Tibial artery (tissue), 4 donors: Measurements from ENCODE around the gene ART5.

Source experiments
- DNase-seq, 2 donors: peaks; one replicate each; pipeline ENCODE4 v3.0.0-alpha.2; 2019
- H3K27ac ChIP-seq, 2 donors: fragments of 200-600 bp; sonication (generic) in 1 of 2; 1 replicate in 1 of 2; 2 replicates in 1 of 2; pipeline ENCODE4 v1.5.1; 2018 to 2019; ENCODE audit warnings: mild to moderate bottlenecking in 1 of 2
- H3K27me3 ChIP-seq, 2 donors: fragments of 200-600 bp; sonication (generic) in 1 of 2; one replicate each; pipeline versions ENCODE4 v1.5.1 to v1.6.0; 2016 to 2019
- H3K36me3 ChIP-seq, 3 donors: fragments of 200-600 bp; sonication (generic) in 2 of 3; one replicate each; pipeline ENCODE4 v1.5.1; 2016 to 2019; ENCODE audit warnings: mild to moderate bottlenecking in 2 of 3
- H3K4me1 ChIP-seq, 4 donors: fragments of 200-600 bp; sonication (generic) in 2 of 4; 1 replicate in 3 of 4; 2 replicates in 1 of 4; pipeline ENCODE4 v1.5.1; 2016 to 2019
- H3K4me3 ChIP-seq, 2 donors: fragments of 200-600 bp; sonication (generic) in 1 of 2; 1 replicate in 1 of 2; 2 replicates in 1 of 2; pipeline ENCODE4 v1.5.1; 2018 to 2019; ENCODE audit warnings: mild to moderate bottlenecking in 2 of 2
- H3K9me3 ChIP-seq, 3 donors: fragments of 200-600 bp; sonication (generic) in 1 of 3; one replicate each; pipeline ENCODE4 v1.5.1; 2016 to 2019
- CTCF ChIP-seq, 2 experiments: fragments of 200-600 bp in 1 of 2; fragments of 450-650 bp in 1 of 2; IDR thresholded peaks; one replicate each; pipeline ENCODE4 v1.5.1; 2017 to 2019; ENCODE audit warnings: antibody characterized with exemption in 2 of 2, mild to moderate bottlenecking in 1 of 2, moderate library complexity in 1 of 2
- intact Hi-C: fragments of 100-400 bp; cut with DNase I; formaldehyde crosslinking; loops from one replicate; pipeline ENCODE4 v1.15.0; 2023; ENCODE audit warnings: low total_unique reads

Gene ART5

GRCh38 chr11:3642071-3642951 lies 519 bp upstream of the ART5 start:
- peak overlapping the region; percentile 46 to 62 for H3K4me3 ChIP-seq
- peak; percentile 75 to 76 for DNase-seq
- H3K27ac ChIP-seq, result peak overlapping the region; percentile 10 to 39
- peaks cover 0 to 19% (median 17%) of the 10 kb centered on the region in 4 donors for H3K4me1 ChIP-seq
- TF ChIP-seq CTCF (IDR thresholded peaks at IDR 0.05), result no peak
- intact Hi-C loops, result no loop called here
- no peaks in the 10 kb centered on the region for H3K36me3 ChIP-seq
- peaks cover 0 to 19% of the 10 kb centered on the region in 2 donors for H3K27me3 ChIP-seq
- no peaks in the 10 kb centered on the region for H3K9me3 ChIP-seq

GRCh38 chr11:3641191-3641590 lies 601 bp downstream of the ART5 start:
- no peaks in the 10 kb centered on the region for H3K36me3 ChIP-seq
- no peak for DNase-seq
- H3K4me3 ChIP-seq, result no peak overlapping the region
- no peak overlapping the region for H3K27ac ChIP-seq
- H3K4me1 ChIP-seq, result peaks cover 0 to 19% (median 17%) of the 10 kb centered on the region in 4 donors
- no peak for TF ChIP-seq CTCF (IDR thresholded peaks at IDR 0.05)
- peaks cover 0 to 12% of the 10 kb centered on the region in 2 donors for H3K27me3 ChIP-seq
- intact Hi-C loops, result no loop called here
- no peaks in the 10 kb centered on the region for H3K9me3 ChIP-seq

GRCh38 chr11:3639841-3640240 lies 2.0 kb downstream of the ART5 start:
- TF ChIP-seq CTCF (IDR thresholded peaks at IDR 0.05), result no peak
- H3K9me3 ChIP-seq, result no peaks in the 10 kb centered on the region
- H3K36me3 ChIP-seq, result no peaks in the 10 kb centered on the region
- no peak overlapping the region for H3K4me3 ChIP-seq
- H3K27me3 ChIP-seq, result peaks cover 0 to 3% of the 10 kb centered on the region in 2 donors
- intact Hi-C loops, result no loop called here
- DNase-seq, result no peak
- H3K4me1 ChIP-seq, result peaks cover 0 to 19% (median 17%) of the 10 kb centered on the region in 4 donors
- no peak overlapping the region for H3K27ac ChIP-seq

GRCh38 chr11:3638513-3638912 lies 3.3 kb downstream of the ART5 start:
- H3K4me1 ChIP-seq, result peaks cover 0 to 19% (median 17%) of the 10 kb centered on the region in 4 donors
- H3K27ac ChIP-seq, result no peak overlapping the region
- no peaks in the 10 kb centered on the region for H3K27me3 ChIP-seq
- intact Hi-C loops, result no loop called here
- H3K4me3 ChIP-seq, result no peak overlapping the region
- TF ChIP-seq CTCF (IDR thresholded peaks at IDR 0.05), result no peak
- H3K9me3 ChIP-seq, result no peaks in the 10 kb centered on the region
- H3K36me3 ChIP-seq, result no peaks in the 10 kb centered on the region
- DNase-seq, result no peak

- no peak overlapping the region for H3K27ac ChIP-seq
- intact Hi-C loops, result no loop called here
- no peak for DNase-seq
- H3K4me1 ChIP-seq, result peaks cover 0 to 8% (median 6%) of the 10 kb centered on the region in 4 donors
- TF ChIP-seq CTCF (IDR thresholded peaks at IDR 0.05), result no peak
- H3K9me3 ChIP-seq, result no peaks in the 10 kb centered on the region
- H3K27me3 ChIP-seq, result no peaks in the 10 kb centered on the region
- no peaks in the 10 kb centered on the region for H3K36me3 ChIP-seq
- H3K4me3 ChIP-seq, result no peak overlapping the region
Observed at GRCh38 chr11:3637201-3637600, 4.6 kb downstream of the ART5 start.
